Liver (tissue), 3 donors: Measurements from ENCODE around the gene TMEM163.

Experiments used
- ATF3 ChIP-seq: IDR thresholded peaks from 2 replicates; pipeline ENCODE4 v1.6.1; 2016; ENCODE audit warnings: antibody characterized with exemption
- CTCF ChIP-seq: fragments of 150-350 bp; IDR thresholded peaks from 2 replicates; pipeline ENCODE4 v1.5.1; 2017; ENCODE audit warnings: improper control_type of control experiment, low read depth, low read length; ENCODE audit not compliant: missing input control
- GABPA ChIP-seq, 2 donors: IDR thresholded peaks in 1 of 2; conservative IDR thresholded peaks in 1 of 2; 2 replicates each; pipeline ENCODE4 v1.6.1; 2016; ENCODE audit warnings: antibody characterized with exemption in 2 of 2, mild to moderate bottlenecking in 1 of 2, moderate library complexity in 1 of 2
- HNF4G ChIP-seq: IDR thresholded peaks from 2 replicates; pipeline ENCODE4 v1.6.1; 2016; ENCODE audit warnings: antibody characterized with exemption
- JUND ChIP-seq, 2 donors: IDR thresholded peaks; 2 replicates each; pipeline ENCODE4 v1.6.1; 2016; ENCODE audit warnings: antibody characterized with exemption in 2 of 2
- MAX ChIP-seq: IDR thresholded peaks from 2 replicates; pipeline ENCODE4 v1.6.1; 2016; ENCODE audit warnings: antibody characterized with exemption
- NR2F2 ChIP-seq: IDR thresholded peaks from 2 replicates; pipeline ENCODE4 v1.6.1; 2016; ENCODE audit warnings: antibody characterized with exemption
- RAD21 ChIP-seq, 2 donors: IDR thresholded peaks; 2 replicates each; pipeline ENCODE4 v1.6.1; 2016; ENCODE audit warnings: antibody characterized with exemption in 2 of 2, mild to moderate bottlenecking in 2 of 2
- REST ChIP-seq: IDR thresholded peaks from 2 replicates; pipeline ENCODE4 v1.6.1; 2016; ENCODE audit warnings: antibody characterized with exemption, mild to moderate bottlenecking
- RXRA ChIP-seq, 2 donors: IDR thresholded peaks; 2 replicates each; pipeline ENCODE4 v1.6.1; 2017 to 2018; ENCODE audit warnings: antibody characterized with exemption in 2 of 2, mild to moderate bottlenecking in 1 of 2
- SP1 ChIP-seq: IDR thresholded peaks from 2 replicates; pipeline ENCODE4 v1.6.1; 2018; ENCODE audit warnings: antibody characterized with exemption, mild to moderate bottlenecking
- TAF1 ChIP-seq: conservative IDR thresholded peaks from 2 replicates; pipeline ENCODE4 v1.6.1; 2016; ENCODE audit warnings: antibody characterized with exemption, mild to moderate bottlenecking
- YY1 ChIP-seq: IDR thresholded peaks from 2 replicates; pipeline ENCODE4 v1.6.1; 2016; ENCODE audit warnings: antibody characterized with exemption, mild to moderate bottlenecking
- ZBTB33 ChIP-seq: IDR thresholded peaks from 2 replicates; pipeline ENCODE4 v1.6.1; 2016; ENCODE audit warnings: antibody characterized with exemption
- donor health status: healthy.
- donor health status: healthy.

- TF ChIP-seq NR2F2 = no peak
- no peak for TF ChIP-seq MAX
- no peak for TF ChIP-seq CTCF
- TF ChIP-seq RAD21 (IDR thresholded peaks at IDR 0.05) = no peak
- TF ChIP-seq JUND (IDR thresholded peaks at IDR 0.05) = no peak
- TF ChIP-seq ATF3 = no peak
- no peak for TF ChIP-seq YY1
- TF ChIP-seq TAF1 = no peak
- TF ChIP-seq ZBTB33 = no peak
- no peak for TF ChIP-seq RXRA (IDR thresholded peaks at IDR 0.05)
- TF ChIP-seq REST = no peak
- no peak for TF ChIP-seq GABPA (IDR thresholded peaks at IDR 0.05 in 1 of 2, conservative IDR thresholded peaks at IDR 0.05 in 1 of 2)
- no peak for TF ChIP-seq HNF4G
- no peak for TF ChIP-seq SP1
Measured at GRCh38 chr2:134763164-134763710, 44.4 kb upstream of the TMEM163 start.
